ENCODE measurements around the gene FMN1. TPM values are rescaled to one million over a fixed set of nuclear protein-coding genes. Genes with fewer than 3 reads are reported as not detected.

Gene FMN1
- total and polyA plus RNA-seq, 2 of the 13 experiments (the other 11 are each of a cell fraction or from before 2014, with no cell fraction given) = 0.20 to 0.60 TPM

GRCh38 chr15:32869776-32870175, 324.7 kb downstream of the FMN1 start:
- Histone ChIP-seq H3K4me3 (replicated peaks in 1 of 3; ENCODE audit: insufficient read depth in 1 of 3, low read depth in 2 of 3, low read length in 3 of 3) (no peak overlapping the region), H2AFZ (ENCODE audit: low read length) (no peak overlapping the region), H3K9me3 (ENCODE audit: low read length) (no peaks in the 10 kb centered on the region), H3K79me2 (ENCODE audit: insufficient read depth, low read length) (no peaks in the 10 kb centered on the region), H3K27me3 (ENCODE audit: control insufficient read depth in 1 of 2, insufficient read depth in 2 of 2, low read length in 2 of 2) (no peaks in the 10 kb centered on the region), H3K4me1 (ENCODE audit: insufficient read depth, low read length) (peaks cover 19% of the 10 kb centered on the region), H4K20me1 (ENCODE audit: insufficient read depth, low read length) (no peaks in the 10 kb centered on the region), H3K36me3 (replicated peaks in 1 of 2; ENCODE audit: control insufficient read depth in 1 of 2, insufficient read depth in 2 of 2, low read length in 2 of 2) (no peaks in the 10 kb centered on the region), H3K4me2 (ENCODE audit: low read depth, low read length) (no peak overlapping the region), H3K9ac (ENCODE audit: insufficient read depth, low read depth, low read length) (no peak overlapping the region), H3K27ac (ENCODE audit: extremely low read length, insufficient read depth, low read length) (no peak overlapping the region)
- WGBS (ENCODE audit: low lambda C conversion rate) = 71% methylated on average over 4 of the region's 4 CpGs
- ChIA-PET POLR2A (no interaction called here), CTCF (ENCODE audit: low intra/inter-chr PET ratio, low total read pairs) (no interaction called here)
- in situ Hi-C loops (cut with HindIII; ENCODE audit: extremely low pct_ligation_motif_present, low pct_unique_long_range_greater_than_20kb) = no loop called here
- intact Hi-C loops (cut with micrococcal nuclease; ENCODE audit: unreplicated experiment) = no loop called here
- TF ChIP-seq MYC (CRISPR knock-in tag; IDR thresholded peaks at IDR 0.05; ENCODE audit: borderline replicate concordance) (no peak), THRA (CRISPR knock-in tag; IDR thresholded peaks at IDR 0.05; ENCODE audit: borderline replicate concordance) (no peak), ZNF136 (CRISPR knock-in tag; IDR thresholded peaks at IDR 0.05; ENCODE audit: low read depth) (no peak), MAFG (CRISPR knock-in tag; IDR thresholded peaks at IDR 0.05) (no peak), ESRRA (CRISPR knock-in tag; IDR thresholded peaks at IDR 0.05; ENCODE audit: low read depth) (no peak), ZNF7 (CRISPR knock-in tag; IDR thresholded peaks at IDR 0.05) (no peak), MLXIP (CRISPR knock-in tag; IDR thresholded peaks at IDR 0.05; ENCODE audit: borderline replicate concordance) (no peak), KLF12 (CRISPR knock-in tag; IDR thresholded peaks at IDR 0.05; ENCODE audit: borderline replicate concordance) (no peak), ZNF431 (CRISPR knock-in tag; IDR thresholded peaks at IDR 0.05; ENCODE audit: borderline replicate concordance, low read depth) (no peak)
- TF ChIP-seq, protein P1, sequence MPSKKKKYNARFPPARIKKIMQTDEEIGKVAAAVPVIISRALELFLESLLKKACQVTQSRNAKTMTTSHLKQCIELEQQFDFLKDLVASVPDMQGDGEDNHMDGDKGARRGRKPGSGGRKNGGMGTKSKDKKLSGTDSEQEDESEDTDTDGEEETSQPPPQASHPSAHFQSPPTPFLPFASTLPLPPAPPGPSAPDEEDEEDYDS (CRISPR knock-in tag; IDR thresholded peaks at IDR 0.05) = no peak
- TF ChIP-seq, protein P2, sequence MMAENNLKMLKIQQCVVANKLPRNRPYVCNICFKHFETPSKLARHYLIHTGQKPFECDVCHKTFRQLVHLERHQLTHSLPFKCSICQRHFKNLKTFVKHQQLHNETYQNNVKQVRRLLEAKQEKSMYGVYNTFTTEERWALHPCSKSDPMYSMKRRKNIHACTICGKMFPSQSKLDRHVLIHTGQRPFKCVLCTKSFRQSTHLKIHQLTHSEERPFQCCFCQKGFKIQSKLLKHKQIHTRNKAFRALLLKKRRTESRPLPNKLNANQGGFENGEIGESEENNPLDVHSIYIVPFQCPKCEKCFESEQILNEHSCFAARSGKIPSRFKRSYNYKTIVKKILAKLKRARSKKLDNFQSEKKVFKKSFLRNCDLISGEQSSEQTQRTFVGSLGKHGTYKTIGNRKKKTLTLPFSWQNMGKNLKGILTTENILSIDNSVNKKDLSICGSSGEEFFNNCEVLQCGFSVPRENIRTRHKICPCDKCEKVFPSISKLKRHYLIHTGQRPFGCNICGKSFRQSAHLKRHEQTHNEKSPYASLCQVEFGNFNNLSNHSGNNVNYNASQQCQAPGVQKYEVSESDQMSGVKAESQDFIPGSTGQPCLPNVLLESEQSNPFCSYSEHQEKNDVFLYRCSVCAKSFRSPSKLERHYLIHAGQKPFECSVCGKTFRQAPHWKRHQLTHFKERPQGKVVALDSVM (CRISPR knock-in tag; IDR thresholded peaks at IDR 0.05) = no peak
- FAIRE-seq (no peak), ATAC-seq (no peak), DNase-seq (ENCODE audit: low spot score) (no peak)
- no TSS peak for BruUV-seq (replicated peaks)

Measured in HepG2 (cell line).